ENCODE data around the gene STAT3. TPM values are rescaled to one million over a fixed set of nuclear protein-coding genes. Genes with fewer than 3 reads are reported as not detected.

Gene STAT3
- total and polyA plus RNA-seq, 9 of the 15 experiments (the other 6 are each of a cell fraction or from before 2014, with no cell fraction given), result 90.0 to 179 (median 114) TPM

GRCh38 chr17:42272162-42272907 lies 115.9 kb downstream of the STAT3 start:
- peak; percentile 3; the same call in 2 of the 3 replicates for ATAC-seq
- ChIA-PET POLR2A (interaction anchor here (1.1 to 1.3 kb wide), 2 partner anchors 10 to 165 kb away, joined by 3 to 4 read pairs; no protein-coding TSS in a partner anchor), CTCF (ENCODE audit: low intra/inter-chr PET ratio) (no interaction called here)
- peaks cover 49% of the 10 kb centered on the region for H3K36me3 ChIP-seq (ENCODE audit: control insufficient read depth, insufficient read depth, low read length)
- no peaks in the 10 kb centered on the region for H3K9me3 ChIP-seq (replicated peaks; ENCODE audit: control insufficient read depth, insufficient read depth, low read depth, low read length)
- peak overlapping the region; percentile 56 to 84; a peak in 3 of 4 replicates for H3K9ac ChIP-seq (ENCODE audit: insufficient read depth in 1 of 2, low read depth in 2 of 2, low read length in 2 of 2)
- H3K9me1 ChIP-seq (ENCODE audit: control insufficient read depth, insufficient read depth, low read length), result no peaks in the 10 kb centered on the region
- H3K27me3 ChIP-seq (ENCODE audit: control insufficient read depth in 2 of 2, insufficient read depth in 2 of 2, low read length in 2 of 2), result no peaks in the 10 kb centered on the region
- H4K20me1 ChIP-seq (replicated peaks; ENCODE audit: control insufficient read depth, insufficient read depth, low read length), result no peaks in the 10 kb centered on the region
- peak overlapping the region; percentile 93 for H3K27ac ChIP-seq (ENCODE audit: extremely low read depth, low read depth, low read length)
- BruUV-seq (replicated peaks), result no TSS peak
- peak; percentile 78 for FAIRE-seq
- intact Hi-C loops (cut with micrococcal nuclease) (no loop called here), in situ Hi-C loops (cut with MboI) (no loop called here)
- peaks cover 98% of the 10 kb centered on the region for H3K79me2 ChIP-seq (ENCODE audit: control insufficient read depth, insufficient read depth, low read length)
- H3K4me3 ChIP-seq, result peak overlapping the region; percentile 81
- H2AFZ ChIP-seq (ENCODE audit: low read depth, low read length), result no peak overlapping the region
- under 1% methylated on average over 7 of the region's 7 CpGs for WGBS (ENCODE audit: insufficient coverage, low coverage, missing lambda C conversion rate)
- no peak for DNase-seq (ENCODE audit: extremely low read depth in 1 of 4, low spot score in 3 of 4)
- H3K4me1 ChIP-seq (replicated peaks in 1 of 2; ENCODE audit: control insufficient read depth in 2 of 2, insufficient read depth in 2 of 2, low read length in 2 of 2), result peaks cover 12 to 23% of the 10 kb centered on the region in 2 experiments
- peak overlapping the region; percentile 95 for H3K4me2 ChIP-seq (ENCODE audit: insufficient read depth, low read length)
- TF ChIP-seq POLR2G (IDR thresholded peaks at IDR 0.05; ENCODE audit: low read depth, low read length), result 0 out of 2 replicates have a peak, but pooled peaks have one; percentile 8
- peak; percentile 36 to 61; a peak in 3 of 4 replicates for TF ChIP-seq MLLT1 (IDR thresholded peaks at IDR 0.05)
- no peak for TF ChIP-seq SMAD3 (CRISPR knock-in tag; conservative IDR thresholded peaks at IDR 0.05)
- TF ChIP-seq TCF7 (IDR thresholded peaks at IDR 0.05; ENCODE audit: borderline replicate concordance), result 0 out of 2 replicates have a peak, but pooled peaks have one; percentile 28
- TF ChIP-seq SREBF1 (IDR thresholded peaks at IDR 0.05; ENCODE audit: borderline replicate concordance, low read depth, low read length), result no peak
- TF ChIP-seq TAF1 (IDR thresholded peaks at IDR 0.05; ENCODE audit: control insufficient read depth, extremely low read depth, insufficient read depth, low read length, severe bottlenecking), result peak; percentile 1
- TF ChIP-seq KDM5B (IDR thresholded peaks at IDR 0.05; ENCODE audit: insufficient replicate concordance, low read depth, low read length), result peak; percentile 34
- TF ChIP-seq THAP7 (CRISPR knock-in tag; IDR thresholded peaks at IDR 0.05), result 0 out of 2 replicates have a peak, but pooled peaks have one; percentile 60
- 0 out of 2 replicates have a peak, but pooled peaks have one; percentile 1 for TF ChIP-seq ARID2 (IDR thresholded peaks at IDR 0.05)
- TF ChIP-seq MBD2 (IDR thresholded peaks at IDR 0.05; ENCODE audit: borderline replicate concordance, low read depth), result no peak
- no peak for TF ChIP-seq DPF2 (IDR thresholded peaks at IDR 0.05)
- no peak for TF ChIP-seq RBM15 (IDR thresholded peaks at IDR 0.05; ENCODE audit: insufficient read depth, low read length)
- TF ChIP-seq IRF1 (CRISPR knock-in tag; IDR thresholded peaks at IDR 0.05; ENCODE audit: borderline replicate concordance), result no peak
- TF ChIP-seq U2AF1 (optimal IDR thresholded peaks at IDR 0.05; ENCODE audit: low read depth, low read length), result no peak
- TF ChIP-seq MCM7 (IDR thresholded peaks at IDR 0.05), result no peak
- no peak for TF ChIP-seq NRF1 (conservative IDR thresholded peaks at IDR 0.05 in 1 of 2, IDR thresholded peaks at IDR 0.05 in 1 of 2)
- TF ChIP-seq PURB (CRISPR knock-in tag; IDR thresholded peaks at IDR 0.05; ENCODE audit: low read depth), result no peak
